Activated naive CD8-positive, alpha-beta T cell treated with anti-CD3 and anti-CD28 coated beads, Interleukin-2, amount 10 ng/mL, durations not matched to agents 7 days and 5 days (primary cell): Measurements from ENCODE around the gene SFRP5. TPM values are rescaled to one million over a fixed set of nuclear protein-coding genes. Genes with fewer than 3 reads are reported as not detected.

Experiments
- ATAC-seq: fragments of 150-1000 bp; cut with Tn5 transposase; one replicate; pipeline ENCODE4 v1.10.0; 2021; ENCODE audit warnings: low read depth, moderate library complexity
- POLR2A ChIA-PET: fragments of 350-600 bp; sonication (Branson Sonifier 250); formaldehyde crosslinking; loops from one replicate; lab custom pipeline; 2021; ENCODE audit warnings: antibody characterized with exemption; lab: Charles Lee
- DNase-seq: peaks from one replicate; pipeline ENCODE4 v3.0.0; 2021
- H3K27ac Mint-ChIP-seq: one replicate; pipeline ENCODE4 v1.8.0; 2022; ENCODE audit warnings: mild to moderate bottlenecking, mixed read lengths
- H3K27me3 Mint-ChIP-seq: one replicate; pipeline ENCODE4 v1.8.0; 2022; ENCODE audit warnings: mild to moderate bottlenecking, moderate library complexity, mixed read lengths
- H3K36me3 Mint-ChIP-seq: one replicate; pipeline ENCODE4 v1.8.0; 2021; ENCODE audit warnings: mild to moderate bottlenecking, mixed read lengths
- H3K4me1 Mint-ChIP-seq: one replicate; pipeline ENCODE4 v1.8.0; 2021; ENCODE audit warnings: mixed read lengths
- H3K4me3 Mint-ChIP-seq: one replicate; pipeline ENCODE4 v1.8.0; 2022; ENCODE audit warnings: mild to moderate bottlenecking, moderate library complexity, mixed read lengths
- H3K9me3 Mint-ChIP-seq: one replicate; pipeline ENCODE4 v1.8.0; 2021; ENCODE audit warnings: mixed read lengths
- total RNA-seq, 2 experiments: library from RNA; stranded (reverse); gene quantifications; one replicate each; pipeline ENCODE4 v1.2.3, GENCODE V29; 2021

The SFRP5 gene
- total RNA-seq, 2 experiments from 2014 or later, result 0.22 to 0.23 TPM

DNA sequence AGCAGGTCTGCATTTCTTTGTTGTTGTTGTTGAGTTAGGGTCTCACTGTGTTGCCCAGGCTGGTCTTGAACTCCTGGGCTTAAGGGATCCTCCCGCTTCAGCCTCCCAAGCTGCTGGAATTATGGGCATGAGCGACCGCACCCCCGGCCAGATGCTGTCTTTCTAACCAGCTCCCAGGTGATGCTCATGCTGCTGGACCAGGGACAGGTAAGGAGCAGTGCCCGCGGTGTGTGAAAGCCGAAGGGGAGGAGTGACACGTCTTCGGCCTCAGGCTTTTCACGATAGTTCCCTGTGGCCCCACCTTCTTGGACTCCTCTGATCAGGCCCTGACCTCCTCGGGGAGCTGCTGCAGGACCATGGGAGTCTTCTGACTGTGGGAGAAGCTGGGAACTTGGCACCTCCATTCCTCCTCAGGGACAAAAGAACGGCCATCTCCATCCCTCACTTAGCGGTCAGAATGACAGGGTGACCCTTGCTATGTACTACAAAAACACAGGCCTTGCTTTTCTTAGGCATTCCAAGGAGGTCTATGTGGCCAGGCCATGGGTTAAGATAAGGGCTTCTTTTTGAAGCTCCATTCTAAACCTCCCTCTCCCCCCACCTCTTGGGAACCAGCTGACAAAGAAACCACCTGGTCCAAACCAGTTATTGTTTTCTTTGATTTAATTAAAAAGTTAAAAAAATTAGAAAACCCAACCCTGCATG is 5.5 kb downstream of the SFRP5 start:
- Mint-ChIP-seq H3K27me3 (peaks cover 17% of the 10 kb centered on the region), H3K27ac (no peak overlapping the region), H3K4me1 (peaks cover 9% of the 10 kb centered on the region), H3K36me3 (peaks cover 8% of the 10 kb centered on the region), H3K9me3 (no peaks in the 10 kb centered on the region), H3K4me3 (no peak overlapping the region)
- DNase-seq (no peak), ATAC-seq (no peak)
- POLR2A ChIA-PET, result interaction anchor here (0.5 kb wide), 1 partner anchor 821 kb away, joined by 3 read pairs; no protein-coding TSS in a partner anchor

DNA sequence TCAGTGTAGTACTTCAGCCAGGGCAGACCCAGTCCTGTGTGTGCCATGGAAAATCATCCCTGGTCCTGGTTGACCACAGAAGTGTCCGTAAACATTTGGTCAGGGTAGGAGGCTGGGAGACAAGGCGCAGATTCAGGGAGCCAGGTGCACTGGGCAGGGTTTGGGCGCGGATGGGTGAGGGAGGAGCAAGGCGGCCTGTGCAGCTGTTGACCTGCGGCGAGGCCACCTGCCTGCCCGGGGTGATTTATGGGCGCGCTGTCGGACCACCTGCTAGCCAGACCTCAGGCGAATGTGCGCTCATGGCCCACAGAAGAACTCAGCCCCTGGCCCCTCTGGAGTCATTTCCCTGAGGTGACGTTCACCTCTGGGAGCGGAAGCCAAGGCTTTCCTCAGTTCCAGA is 6.6 kb downstream of the SFRP5 start:
- H3K4me3 Mint-ChIP-seq, result no peak overlapping the region
- no peak overlapping the region for H3K27ac Mint-ChIP-seq
- POLR2A ChIA-PET, result interaction anchor here (1.1 kb wide), 1 partner anchor 112 kb away, joined by 3 read pairs; no protein-coding TSS in a partner anchor
- ATAC-seq (no peak), DNase-seq (no peak)
- H3K36me3 Mint-ChIP-seq, result peaks cover 10% of the 10 kb centered on the region
- H3K27me3 Mint-ChIP-seq, result peaks cover 6% of the 10 kb centered on the region
- peaks cover 7% of the 10 kb centered on the region for H3K4me1 Mint-ChIP-seq
- no peaks in the 10 kb centered on the region for H3K9me3 Mint-ChIP-seq

DNA sequence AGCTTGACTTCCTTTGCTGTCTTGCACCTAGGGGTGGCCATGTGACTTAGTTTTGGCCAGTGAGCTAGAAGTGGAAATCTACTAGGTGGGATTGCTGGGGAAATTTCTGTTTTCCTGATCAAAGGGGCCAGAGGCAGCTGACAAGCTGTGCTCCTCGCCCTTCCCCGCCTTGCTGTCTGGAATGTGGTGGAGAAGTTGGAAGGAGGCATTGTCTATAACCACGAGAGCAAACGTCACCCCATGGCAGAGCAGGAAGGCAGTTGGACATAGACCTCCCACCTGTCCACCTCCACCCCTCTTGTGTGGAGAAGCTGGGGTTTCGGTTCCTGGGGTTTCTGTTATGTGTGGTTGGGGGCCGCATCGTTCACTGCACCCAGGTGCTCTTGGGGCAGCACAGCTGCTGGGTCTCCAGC is 7.3 kb downstream of the SFRP5 start:
- H3K9me3 Mint-ChIP-seq, result no peaks in the 10 kb centered on the region
- no peak overlapping the region for H3K4me3 Mint-ChIP-seq
- peaks cover 1% of the 10 kb centered on the region for H3K27me3 Mint-ChIP-seq
- peaks cover 6% of the 10 kb centered on the region for H3K4me1 Mint-ChIP-seq
- peaks cover 10% of the 10 kb centered on the region for H3K36me3 Mint-ChIP-seq
- peak overlapping the region; percentile 53 for H3K27ac Mint-ChIP-seq
- POLR2A ChIA-PET, result interaction anchor here (0.6 to 1.1 kb wide), 2 partner anchors 112 to 340 kb away, joined by 3 read pairs; no protein-coding TSS in a partner anchor
- DNase-seq (no peak), ATAC-seq (no peak)

GRCh38 chr10:97763947-97764346 is 7.9 kb downstream of the SFRP5 start:
- H3K27ac Mint-ChIP-seq, result no peak overlapping the region
- POLR2A ChIA-PET, result no interaction called here

GRCh38 chr10:97763411-97763810 is 8.4 kb downstream of the SFRP5 start:
- Mint-ChIP-seq H3K4me1 (peaks cover 6% of the 10 kb centered on the region), H3K27ac (no peak overlapping the region), H3K9me3 (no peaks in the 10 kb centered on the region), H3K27me3 (no peaks in the 10 kb centered on the region), H3K36me3 (peaks cover 11% of the 10 kb centered on the region), H3K4me3 (no peak overlapping the region)
- DNase-seq (no peak), ATAC-seq (no peak)
- POLR2A ChIA-PET, result no interaction called here

More at GRCh38 chr10:97763947-97764346, 7.9 kb downstream of the SFRP5 start:
- no peaks in the 10 kb centered on the region for H3K27me3 Mint-ChIP-seq
- H3K36me3 Mint-ChIP-seq, result peaks cover 10% of the 10 kb centered on the region
- no peak for ATAC-seq
- H3K4me1 Mint-ChIP-seq, result peaks cover 6% of the 10 kb centered on the region
- no peaks in the 10 kb centered on the region for H3K9me3 Mint-ChIP-seq
- DNase-seq, result no peak
- H3K4me3 Mint-ChIP-seq, result no peak overlapping the region

DNA sequence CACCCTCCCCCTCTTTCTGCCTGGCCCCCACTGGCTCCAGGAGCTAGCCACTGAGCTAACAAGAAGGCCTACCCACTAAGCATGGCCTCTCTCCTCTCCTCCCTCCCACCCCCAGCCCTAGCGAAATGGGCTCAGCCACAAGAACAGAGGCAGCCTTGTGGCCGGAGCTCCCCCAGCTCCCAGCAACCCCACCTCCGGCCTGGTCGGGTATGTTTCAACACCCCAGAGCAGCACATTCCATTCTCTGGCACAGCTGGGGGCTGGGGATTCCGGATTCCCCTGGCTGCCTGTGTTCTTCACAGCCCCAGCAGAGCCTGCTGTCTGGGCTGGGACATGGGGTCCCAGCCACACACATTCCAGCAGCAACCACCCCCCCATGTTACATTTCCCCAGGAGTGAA is 9.0 kb downstream of the SFRP5 start:
- ATAC-seq, result no peak

GRCh38 chr10:97762056-97762455 is 9.7 kb downstream of the SFRP5 start:
- Mint-ChIP-seq H3K4me1 (peaks cover 6% of the 10 kb centered on the region), H3K4me3 (no peak overlapping the region), H3K27ac (no peak overlapping the region), H3K27me3 (no peaks in the 10 kb centered on the region), H3K9me3 (no peaks in the 10 kb centered on the region), H3K36me3 (peaks cover 12% of the 10 kb centered on the region)
- ATAC-seq, result no peak
- POLR2A ChIA-PET, result no interaction called here
- no peak for DNase-seq

More for the DNA sequence above, 9.0 kb downstream of the SFRP5 start:
- DNase-seq, result no peak
- H3K27ac Mint-ChIP-seq, result no peak overlapping the region
- H3K9me3 Mint-ChIP-seq, result no peaks in the 10 kb centered on the region
- POLR2A ChIA-PET, result no interaction called here
- H3K36me3 Mint-ChIP-seq, result peaks cover 12% of the 10 kb centered on the region
- no peak overlapping the region for H3K4me3 Mint-ChIP-seq
- H3K27me3 Mint-ChIP-seq, result no peaks in the 10 kb centered on the region
- H3K4me1 Mint-ChIP-seq, result peaks cover 6% of the 10 kb centered on the region

DNA sequence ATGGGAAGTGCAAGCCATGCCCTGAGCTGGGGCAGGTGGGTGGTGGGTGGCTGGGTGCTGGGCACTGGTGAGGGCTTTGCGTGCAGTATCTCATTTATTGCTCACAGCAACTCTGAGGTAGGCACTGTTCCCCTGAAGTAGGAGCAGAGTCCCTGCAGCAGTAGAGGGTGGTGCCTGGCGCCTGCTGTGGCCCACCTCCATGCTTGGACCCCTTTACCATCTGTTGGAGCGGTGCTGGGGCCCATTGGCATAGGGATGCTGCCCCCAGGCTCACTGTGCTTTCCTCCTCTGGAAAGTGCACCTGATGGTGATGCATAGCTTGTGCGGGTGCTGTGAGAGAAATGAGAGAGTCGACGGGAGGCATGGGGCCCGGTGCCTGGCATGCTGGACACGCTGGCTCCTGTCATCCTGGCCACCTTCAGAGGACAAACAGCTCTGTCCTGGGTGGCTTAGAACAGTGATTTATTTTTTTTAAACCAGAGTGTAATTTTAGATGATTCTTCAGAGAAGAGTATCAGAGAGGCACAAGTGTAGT is 10.4 kb downstream of the SFRP5 start:
- POLR2A ChIA-PET, result no interaction called here
- Mint-ChIP-seq H3K4me3 (no peak overlapping the region), H3K27ac (no peak overlapping the region), H3K27me3 (no peaks in the 10 kb centered on the region), H3K36me3 (peaks cover 12% of the 10 kb centered on the region), H3K9me3 (no peaks in the 10 kb centered on the region), H3K4me1 (peaks cover 6% of the 10 kb centered on the region)
- DNase-seq, result no peak
- no peak for ATAC-seq

- POLR2A ChIA-PET, result no interaction called here
- no peaks in the 10 kb centered on the region for H3K27me3 Mint-ChIP-seq
- no peaks in the 10 kb centered on the region for H3K9me3 Mint-ChIP-seq
These were observed 11.1 kb downstream of the SFRP5 start for GRCh38 chr10:97760461-97761257.

DNA sequence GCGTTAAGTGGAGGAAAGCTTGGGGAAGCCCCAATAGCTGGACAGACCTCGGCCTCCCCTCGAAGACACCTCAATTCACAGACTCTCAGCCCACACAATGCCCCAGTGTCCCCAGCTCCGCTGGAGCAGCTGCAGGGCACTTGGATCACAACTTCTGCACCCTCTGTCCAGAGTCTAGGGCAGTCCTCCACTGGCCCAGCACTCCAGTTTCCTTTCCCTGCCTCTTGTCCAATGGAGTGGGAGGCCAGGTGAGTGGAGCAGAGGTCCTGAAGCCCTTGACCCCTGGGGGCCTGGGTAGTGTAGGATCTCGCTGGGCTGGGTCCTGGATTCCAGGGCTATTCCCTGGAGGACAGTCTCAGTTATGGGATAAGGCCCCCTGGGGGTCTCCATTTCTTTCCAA is 11.9 kb downstream of the SFRP5 start:
- H3K9me3 Mint-ChIP-seq, result no peaks in the 10 kb centered on the region
- DNase-seq, result no peak
- H3K36me3 Mint-ChIP-seq, result peaks cover 15% of the 10 kb centered on the region
- no peaks in the 10 kb centered on the region for H3K27me3 Mint-ChIP-seq
- POLR2A ChIA-PET, result no interaction called here
- ATAC-seq, result no peak
- no peak overlapping the region for H3K4me3 Mint-ChIP-seq
- H3K4me1 Mint-ChIP-seq, result peaks cover 6% of the 10 kb centered on the region
- H3K27ac Mint-ChIP-seq, result no peak overlapping the region

More at GRCh38 chr10:97760461-97761257, 11.1 kb downstream of the SFRP5 start:
- ATAC-seq (no peak), DNase-seq (no peak)
- peaks cover 6% of the 10 kb centered on the region for H3K4me1 Mint-ChIP-seq
- no peak overlapping the region for H3K4me3 Mint-ChIP-seq
- H3K36me3 Mint-ChIP-seq, result peaks cover 12% of the 10 kb centered on the region
- H3K27ac Mint-ChIP-seq, result no peak overlapping the region

DNA sequence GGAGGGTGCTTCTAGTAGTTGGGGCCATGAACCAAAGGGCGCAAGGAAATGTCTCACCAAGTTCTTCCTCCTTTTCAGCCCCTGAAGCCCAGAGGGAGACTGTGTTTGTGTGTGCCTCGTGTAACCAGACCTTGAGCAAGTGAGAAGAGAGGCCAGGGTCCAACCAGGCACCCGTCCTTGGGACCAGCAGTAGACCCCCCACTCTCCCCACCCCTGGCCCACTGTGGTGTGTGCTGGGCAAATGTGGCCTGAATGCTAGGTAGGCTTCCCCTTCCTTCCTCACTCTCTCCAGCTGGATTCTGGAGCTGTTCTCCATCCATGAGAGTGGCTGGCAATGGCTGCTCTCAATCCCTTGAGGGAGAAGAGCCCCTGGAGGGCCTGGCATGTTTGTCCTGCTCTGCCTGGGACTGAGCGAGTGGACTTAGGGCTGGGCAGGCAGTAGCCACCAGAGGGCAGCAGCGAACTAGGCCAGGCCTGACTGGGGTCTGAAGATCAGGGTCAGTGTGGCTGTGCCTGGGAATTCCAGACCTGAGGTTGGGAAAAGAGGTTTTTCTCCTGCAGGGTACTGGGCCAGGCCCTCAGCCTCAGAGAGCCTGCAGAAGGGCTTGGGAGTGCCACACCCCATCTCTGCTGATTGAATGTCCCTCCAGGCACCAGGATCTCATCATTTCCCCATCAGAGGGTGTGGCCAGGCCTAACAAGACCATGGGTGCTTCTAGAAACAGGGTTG is 12.5 kb downstream of the SFRP5 start:
- Mint-ChIP-seq H3K4me1 (peaks cover 2% of the 10 kb centered on the region), H3K27ac (no peak overlapping the region), H3K36me3 (peaks cover 19% of the 10 kb centered on the region), H3K4me3 (no peak overlapping the region), H3K27me3 (no peaks in the 10 kb centered on the region), H3K9me3 (no peaks in the 10 kb centered on the region)
- ATAC-seq (peak; percentile 76), DNase-seq (peak; percentile 75)
- POLR2A ChIA-PET, result no interaction called here

GRCh38 chr10:97757471-97757870 is 14.3 kb downstream of the SFRP5 start:
- Mint-ChIP-seq H3K9me3 (no peaks in the 10 kb centered on the region), H3K4me3 (no peak overlapping the region), H3K4me1 (no peaks in the 10 kb centered on the region), H3K27ac (no peak overlapping the region), H3K27me3 (no peaks in the 10 kb centered on the region), H3K36me3 (peaks cover 19% of the 10 kb centered on the region)
- DNase-seq (no peak), ATAC-seq (no peak)
- POLR2A ChIA-PET, result no interaction called here

DNA sequence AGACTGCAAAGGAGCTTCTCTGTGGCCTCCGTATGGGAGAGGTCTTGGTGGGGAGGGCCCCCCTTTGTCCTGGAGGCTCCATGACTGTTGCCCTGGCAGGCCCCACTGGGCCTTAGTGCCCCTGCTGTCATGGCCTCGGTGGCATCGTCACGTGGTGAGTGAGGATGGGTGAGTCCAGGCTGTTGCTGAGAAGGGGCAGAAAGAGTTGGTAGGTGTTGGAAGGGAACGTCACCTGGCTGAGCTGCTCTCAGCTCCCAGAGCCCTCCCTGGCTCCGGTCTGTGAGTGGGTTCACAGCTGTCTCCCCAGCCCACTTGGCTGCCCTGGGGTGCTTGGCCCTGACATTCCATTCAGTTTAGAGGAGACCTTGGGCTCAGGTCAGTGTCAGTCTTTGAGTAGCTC is 16.1 kb downstream of the SFRP5 start:
- DNase-seq (no peak), ATAC-seq (no peak)
- no peaks in the 10 kb centered on the region for H3K4me1 Mint-ChIP-seq
- H3K36me3 Mint-ChIP-seq, result peaks cover 15% of the 10 kb centered on the region
- no peaks in the 10 kb centered on the region for H3K27me3 Mint-ChIP-seq
- POLR2A ChIA-PET, result interaction anchor here (0.6 kb wide), 1 partner anchor 13 kb away, joined by 3 read pairs; no protein-coding TSS in a partner anchor
- no peaks in the 10 kb centered on the region for H3K9me3 Mint-ChIP-seq
- H3K27ac Mint-ChIP-seq, result no peak overlapping the region
- no peak overlapping the region for H3K4me3 Mint-ChIP-seq
